CD4-positive, CD25-positive, alpha-beta regulatory T cell (primary cell): ENCODE data around the gene HYDIN. TPM values are rescaled to one million over a fixed set of nuclear protein-coding genes. Genes with fewer than 3 reads are reported as not detected.

Experiments used
- ATAC-seq, 2 donors: fragments of 150-1000 bp; cut with Tn5 transposase; one replicate each; pipeline ENCODE4 v1.10.0; 2021; ENCODE audit warnings: low read depth in 2 of 2, moderate number of reproducible peaks in 2 of 2, moderate library complexity in 1 of 2
- DNase-seq, 3 donors: peaks; one replicate each; pipeline versions ENCODE4 v3.0.0 to v3.0.0-alpha.2; 2012 to 2022; ENCODE audit warnings: mixed read lengths in 1 of 3
- H3K27ac ChIP-seq: one replicate; pipeline ENCODE4 v1.7.0; 2013; ENCODE audit warnings: mild to moderate bottlenecking, low read length; ENCODE audit not compliant: insufficient read depth, poor library complexity, severe bottlenecking
- H3K27me3 ChIP-seq: one replicate; pipeline ENCODE4 v1.7.0; 2013; ENCODE audit warnings: low read length; ENCODE audit not compliant: control insufficient read depth, insufficient read depth
- H3K36me3 ChIP-seq: one replicate; pipeline ENCODE4 v1.7.0; 2013; ENCODE audit warnings: mild to moderate bottlenecking, low read length, moderate library complexity; ENCODE audit not compliant: control insufficient read depth, insufficient read depth
- H3K4me1 ChIP-seq: 2 replicates; pipeline ENCODE4 v1.7.0; 2013; ENCODE audit warnings: mild to moderate bottlenecking, low read length; ENCODE audit not compliant: insufficient read depth, control insufficient read depth, poor library complexity, severe bottlenecking
- H3K4me3 ChIP-seq: one replicate; pipeline ENCODE4 v1.7.0; 2013; ENCODE audit warnings: low read depth, mild to moderate bottlenecking, low read length, moderate library complexity
- H3K9me3 ChIP-seq, 2 experiments: 1 replicate in 1 of 2; 2 replicates in 1 of 2; pipeline ENCODE4 v1.7.0; 2013; ENCODE audit warnings: low read length in 2 of 2, mild to moderate bottlenecking in 1 of 2, moderate library complexity in 1 of 2; ENCODE audit not compliant: control insufficient read depth in 2 of 2
- H3K27ac Mint-ChIP-seq, 3 donors: one replicate each; pipeline ENCODE4 v1.8.0; 2020 to 2022; ENCODE audit warnings: mild to moderate bottlenecking in 3 of 3, mixed read lengths in 3 of 3, moderate library complexity in 2 of 3
- H3K27me3 Mint-ChIP-seq: one replicate; pipeline ENCODE4 v1.8.0; 2022; ENCODE audit warnings: mild to moderate bottlenecking, mixed read lengths
- H3K36me3 Mint-ChIP-seq: one replicate; pipeline ENCODE4 v1.8.0; 2020; ENCODE audit warnings: mixed read lengths
- H3K4me1 Mint-ChIP-seq, 4 donors: one replicate each; pipeline ENCODE4 v1.8.0; 2020 to 2022; ENCODE audit warnings: mixed read lengths in 4 of 4, mild to moderate bottlenecking in 1 of 4
- H3K4me3 Mint-ChIP-seq, 4 donors: one replicate each; pipeline ENCODE4 v1.8.0; 2020 to 2022; ENCODE audit warnings: mild to moderate bottlenecking in 4 of 4, mixed read lengths in 4 of 4, moderate library complexity in 3 of 4
- H3K9me3 Mint-ChIP-seq, 7 donors: one replicate each; pipeline ENCODE4 v1.8.0; 2020 to 2022; ENCODE audit warnings: mixed read lengths in 7 of 7, mild to moderate bottlenecking in 3 of 7, moderate library complexity in 2 of 7
- polyA plus RNA-seq, 4 donors: library from polyadenylated mRNA; unstranded; fragments of 300-500 nt; fragmentation: Illumina TruSeq; gene quantifications; one replicate each; pipeline ENCODE4 v1.2.3, GENCODE V29; 2021
- total RNA-seq: library from RNA; stranded (reverse); gene quantifications from one replicate; pipeline ENCODE4 v1.2.3, GENCODE V29; 2022

The HYDIN gene
- total RNA-seq = not detected
- polyA plus RNA-seq = not detected

DNA sequence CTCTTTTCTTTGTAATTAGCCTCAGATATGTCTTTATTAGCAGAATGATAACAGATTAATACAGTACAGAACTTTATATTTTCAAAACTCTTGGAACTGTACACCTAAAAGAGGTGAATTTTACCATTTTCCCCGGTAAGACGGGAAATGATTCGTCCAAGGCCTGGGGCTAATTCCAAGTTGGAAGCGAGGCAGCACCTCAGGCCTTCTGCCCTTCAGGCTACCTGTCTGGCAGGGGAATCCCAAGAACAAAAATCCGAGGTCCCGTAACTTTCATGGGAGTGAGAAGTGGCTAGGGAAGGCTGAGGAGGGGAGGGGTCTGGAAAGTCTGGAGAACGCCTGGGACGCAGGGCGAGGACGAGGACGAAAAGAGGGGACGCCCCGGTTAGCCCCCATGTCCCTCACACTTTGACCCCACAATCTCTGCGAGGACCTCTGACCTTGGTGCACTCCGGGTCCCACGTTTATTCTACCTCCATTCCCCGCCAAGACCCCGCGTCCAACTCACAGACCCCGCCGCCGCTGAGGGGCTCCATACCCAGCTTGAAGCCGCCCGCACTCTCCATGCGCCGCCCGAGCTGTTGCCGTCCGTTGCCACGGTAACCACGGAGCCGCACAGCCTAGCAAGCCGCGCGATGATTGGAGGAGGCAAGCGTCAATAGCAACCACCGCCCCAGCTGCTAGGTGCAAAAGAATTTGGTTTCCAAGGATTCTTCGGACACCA, at the start of gene HYDIN:
TSS of gene HYDIN (minus strand) at position 601 of the 724 bp plus-strand sequence. CDS start 43,827 bp downstream, outside the sequence.
- no peaks in the 10 kb centered on the region for H3K4me1 Mint-ChIP-seq
- peaks cover 3 to 47% (median 13%) of the 10 kb centered on the region in 7 donors for H3K9me3 Mint-ChIP-seq
- H3K27ac ChIP-seq = no peak within 1 kb of the TSS
- no peak for ATAC-seq
- H3K27me3 ChIP-seq = peaks cover 14% of the 10 kb centered on the region
- no peaks in the 10 kb centered on the region for H3K36me3 ChIP-seq
- H3K4me3 ChIP-seq = no peak within 1 kb of the TSS
- H3K4me1 ChIP-seq = no peaks in the 10 kb centered on the region
- H3K27me3 Mint-ChIP-seq = peaks cover 19% of the 10 kb centered on the region
- no peak within 1 kb of the TSS for H3K4me3 Mint-ChIP-seq
- no peak within 1 kb of the TSS for H3K27ac Mint-ChIP-seq
- peaks cover 4% of the 10 kb centered on the region for H3K36me3 Mint-ChIP-seq
- H3K9me3 ChIP-seq = peaks cover 20 to 21% of the 10 kb centered on the region in 2 experiments
- peak in 1 of 3 donors; percentile 9 for DNase-seq

DNA sequence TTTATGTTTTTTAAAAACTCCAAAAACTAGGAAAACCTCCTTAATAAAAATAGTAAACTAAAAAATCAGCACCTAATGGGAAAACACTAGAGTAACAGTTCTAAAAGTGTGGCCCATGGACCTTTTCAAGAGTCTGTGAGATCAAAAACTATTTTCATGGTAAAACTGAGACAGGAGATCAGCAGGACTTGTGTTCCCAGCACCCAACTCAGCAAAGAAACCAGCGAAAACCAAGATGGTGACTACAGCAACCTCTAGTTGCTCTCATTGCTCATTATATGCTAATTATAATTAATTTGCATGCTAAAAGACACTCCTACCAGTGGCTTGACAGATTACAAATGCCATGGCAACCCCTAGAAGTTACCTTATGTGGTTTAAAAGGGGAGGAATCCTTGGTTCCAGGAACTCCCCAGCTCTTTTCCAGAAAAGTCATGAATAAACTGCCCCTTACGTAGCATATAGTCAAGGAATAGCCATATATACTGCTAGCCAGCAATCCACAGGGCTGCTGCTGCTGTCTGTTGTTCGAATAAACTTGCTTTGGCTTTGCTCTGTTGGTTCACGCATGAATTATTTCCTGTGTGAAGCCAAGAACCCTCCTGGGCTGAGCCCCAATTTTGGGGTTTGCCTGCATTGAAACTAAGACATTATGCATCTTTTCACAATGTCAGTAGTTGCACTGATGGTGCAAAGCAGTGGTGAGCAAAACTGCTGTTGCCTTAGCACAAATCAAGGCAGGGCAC, 46.2 kb upstream of the HYDIN start:
- Mint-ChIP-seq H3K4me1 (peaks cover 0 to 7% (median 3%) of the 10 kb centered on the region in 4 donors), H3K27me3 (no peaks in the 10 kb centered on the region)

DNA sequence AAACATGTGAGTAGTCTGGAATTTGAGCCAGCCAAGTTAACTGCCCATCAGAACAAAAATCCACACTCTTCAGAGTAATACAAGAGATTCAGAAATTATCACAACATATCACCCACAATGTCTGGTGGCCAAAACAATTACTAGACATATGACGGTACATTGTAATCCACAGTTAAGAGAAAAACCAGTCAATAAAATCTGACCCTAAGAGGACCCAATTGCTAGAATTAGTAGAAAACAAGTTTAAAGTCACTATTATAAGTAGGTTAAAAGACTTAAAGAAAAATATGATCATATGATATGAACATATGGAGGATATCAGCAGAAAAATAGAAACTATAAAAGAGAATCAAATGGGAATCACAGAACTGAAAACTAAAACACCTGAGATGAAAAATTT, 42.9 kb upstream of the HYDIN start:
- no peak overlapping the region for H3K27ac ChIP-seq
- no peak for ATAC-seq
- no peaks in the 10 kb centered on the region for H3K9me3 ChIP-seq
- Mint-ChIP-seq H3K27me3 (peaks cover 20% of the 10 kb centered on the region), H3K36me3 (no peaks in the 10 kb centered on the region), H3K4me3 (no peak overlapping the region), H3K4me1 (no peaks in the 10 kb centered on the region), H3K9me3 (peaks cover 0 to 11% (median 4%) of the 10 kb centered on the region in 7 donors), H3K27ac (no peak overlapping the region)
- DNase-seq = no peak
- H3K4me3 ChIP-seq = no peak overlapping the region
- no peaks in the 10 kb centered on the region for H3K36me3 ChIP-seq
- no peaks in the 10 kb centered on the region for H3K4me1 ChIP-seq
- peaks cover 6% of the 10 kb centered on the region for H3K27me3 ChIP-seq

More for the DNA sequence above, 46.2 kb upstream of the HYDIN start:
- no peak overlapping the region for H3K4me3 ChIP-seq
- Mint-ChIP-seq H3K9me3 (peaks cover 0 to 9% (median 4%) of the 10 kb centered on the region in 7 donors), H3K4me3 (no peak overlapping the region), H3K36me3 (peaks cover 3% of the 10 kb centered on the region), H3K27ac (no peak overlapping the region)
- H3K4me1 ChIP-seq = no peaks in the 10 kb centered on the region
- H3K27ac ChIP-seq = no peak overlapping the region
- H3K9me3 ChIP-seq = peaks cover 0 to 2% of the 10 kb centered on the region in 2 experiments
- H3K36me3 ChIP-seq = no peaks in the 10 kb centered on the region
- peaks cover 2% of the 10 kb centered on the region for H3K27me3 ChIP-seq
- ATAC-seq = no peak
- DNase-seq = no peak

DNA sequence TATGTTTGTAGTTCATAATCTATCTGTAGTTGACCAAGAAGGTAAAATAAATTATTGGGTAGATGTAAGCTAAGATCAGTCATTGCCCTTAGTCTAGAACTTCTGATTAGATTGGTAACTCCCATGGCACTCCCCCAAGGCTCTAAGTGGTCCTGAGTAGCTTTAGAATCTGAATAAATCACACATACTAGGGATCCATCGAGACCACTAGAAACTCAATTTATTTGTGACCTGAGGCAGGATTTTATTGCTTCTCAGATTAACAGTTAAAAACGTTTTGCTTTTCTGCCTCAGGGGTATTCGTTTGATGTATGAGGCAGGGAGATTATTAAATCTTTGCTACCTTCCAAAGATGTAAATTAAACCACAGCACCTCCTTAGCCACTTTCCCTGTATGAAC, 33.8 kb upstream of the HYDIN start:
- Histone ChIP-seq H3K4me3 (no peak overlapping the region), H3K9me3 (no peaks in the 10 kb centered on the region), H3K4me1 (no peaks in the 10 kb centered on the region), H3K27me3 (peaks cover 7% of the 10 kb centered on the region), H3K36me3 (no peaks in the 10 kb centered on the region), H3K27ac (no peak overlapping the region)
- Mint-ChIP-seq H3K36me3 (no peaks in the 10 kb centered on the region), H3K4me3 (no peak overlapping the region), H3K9me3 (peaks cover 0 to 4% (median 2%) of the 10 kb centered on the region in 7 donors), H3K27ac (no peak overlapping the region), H3K27me3 (peaks cover 39% of the 10 kb centered on the region), H3K4me1 (no peaks in the 10 kb centered on the region)
- no peak for DNase-seq
- no peak for ATAC-seq

DNA sequence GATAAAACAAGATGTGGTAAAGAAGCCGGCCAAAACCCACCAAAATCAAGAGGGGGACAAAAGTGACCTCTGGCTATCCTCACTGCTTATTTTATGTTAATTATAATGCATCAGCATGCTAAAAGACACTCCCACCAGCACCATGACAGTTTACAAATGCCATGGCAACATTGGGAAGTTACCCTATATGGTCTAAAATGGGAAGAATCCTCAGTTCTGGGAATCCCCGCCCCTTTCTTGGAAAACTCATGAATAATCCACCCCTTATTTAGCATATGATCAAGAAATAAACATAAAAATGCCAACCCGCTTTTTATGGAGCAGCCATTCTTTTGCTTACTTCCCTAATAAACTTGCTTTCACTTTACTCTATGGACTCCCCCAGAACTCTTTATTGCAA, 33.1 kb upstream of the HYDIN start:
- Mint-ChIP-seq H3K4me1 (no peaks in the 10 kb centered on the region), H3K27ac (no peak overlapping the region), H3K27me3 (peaks cover 40% of the 10 kb centered on the region), H3K36me3 (no peaks in the 10 kb centered on the region), H3K9me3 (peaks cover 0 to 4% (median 0%) of the 10 kb centered on the region in 7 donors), H3K4me3 (no peak overlapping the region)
- Histone ChIP-seq H3K27ac (no peak overlapping the region), H3K27me3 (peaks cover 7% of the 10 kb centered on the region), H3K4me1 (no peaks in the 10 kb centered on the region), H3K4me3 (no peak overlapping the region), H3K36me3 (no peaks in the 10 kb centered on the region), H3K9me3 (no peaks in the 10 kb centered on the region)
- ATAC-seq (no peak), DNase-seq (no peak)

DNA sequence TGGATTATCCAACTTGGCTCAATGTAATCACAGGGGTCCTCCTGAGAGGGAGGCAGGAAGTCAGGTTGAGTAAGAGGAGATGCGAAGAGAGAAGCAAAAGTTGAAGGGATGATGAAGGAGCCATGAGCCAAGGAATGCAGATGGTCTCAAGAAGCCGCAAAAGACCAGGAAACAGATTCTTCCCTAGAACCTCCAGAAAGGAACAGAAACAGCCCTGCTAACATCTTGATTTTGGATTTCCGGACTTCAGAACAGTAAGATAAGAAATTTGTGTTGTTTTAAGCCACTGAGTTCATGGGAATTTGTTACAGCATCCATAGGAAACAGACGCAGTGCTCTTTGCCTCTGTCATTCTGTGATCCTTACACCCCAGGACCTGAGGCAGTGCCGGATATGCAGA, 31.9 kb upstream of the HYDIN start:
- Mint-ChIP-seq H3K9me3 (peaks cover 0 to 4% (median 0%) of the 10 kb centered on the region in 7 donors), H3K27ac (no peak overlapping the region), H3K36me3 (no peaks in the 10 kb centered on the region), H3K4me1 (no peaks in the 10 kb centered on the region), H3K4me3 (no peak overlapping the region), H3K27me3 (peaks cover 45% of the 10 kb centered on the region)
- Histone ChIP-seq H3K4me3 (no peak overlapping the region), H3K27ac (no peak overlapping the region), H3K36me3 (no peaks in the 10 kb centered on the region), H3K27me3 (peaks cover 8% of the 10 kb centered on the region), H3K9me3 (no peaks in the 10 kb centered on the region), H3K4me1 (no peaks in the 10 kb centered on the region)
- ATAC-seq = no peak
- no peak for DNase-seq

DNA sequence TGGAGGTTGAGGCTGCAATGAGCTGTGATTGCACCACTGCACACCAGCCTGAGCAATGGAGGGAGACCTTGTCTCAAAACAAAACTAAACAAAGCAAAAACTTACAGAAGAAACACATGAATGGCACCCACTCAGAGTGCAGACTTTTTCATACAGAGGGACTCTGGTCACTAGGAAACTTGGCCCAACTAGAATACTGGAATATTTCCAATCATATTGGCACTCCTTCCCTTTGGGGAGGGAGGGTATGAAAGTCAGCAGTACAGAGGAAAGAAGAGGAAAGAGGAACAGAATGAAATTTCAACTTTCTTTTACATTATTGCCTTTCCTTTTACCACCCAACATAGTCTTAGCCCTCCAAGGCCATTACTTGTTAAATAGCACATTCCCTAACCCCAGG, 30.5 kb upstream of the HYDIN start:
- peaks cover 12% of the 10 kb centered on the region for H3K27me3 ChIP-seq
- Mint-ChIP-seq H3K27ac (no peak overlapping the region), H3K9me3 (peaks cover 0 to 4% (median 0%) of the 10 kb centered on the region in 7 donors), H3K4me1 (no peaks in the 10 kb centered on the region), H3K27me3 (peaks cover 51% of the 10 kb centered on the region), H3K4me3 (no peak overlapping the region), H3K36me3 (no peaks in the 10 kb centered on the region)
- ATAC-seq (no peak), DNase-seq (no peak)
- no peak overlapping the region for H3K4me3 ChIP-seq
- no peaks in the 10 kb centered on the region for H3K4me1 ChIP-seq
- no peak overlapping the region for H3K27ac ChIP-seq
- H3K36me3 ChIP-seq = no peaks in the 10 kb centered on the region
- no peaks in the 10 kb centered on the region for H3K9me3 ChIP-seq
